Type B pancreatic cell (in vitro differentiated cells): Measurements from ENCODE around the gene DDX39B. TPM values are rescaled to one million over a fixed set of nuclear protein-coding genes. Genes with fewer than 3 reads are reported as not detected.
A peak's percentile ranks its signal among the peaks of the same experiment; 100 is the strongest.

Experiments
- DNase-seq: peaks from one replicate; pipeline ENCODE4 v3.0.0; 2021; ENCODE audit warnings: mixed read lengths; ENCODE audit not compliant: unreplicated experiment; ENCODE audit errors: extremely low spot score
- H3K27ac Mint-ChIP-seq: 2 replicates; pipeline ENCODE4 v1.8.0; 2021; ENCODE audit warnings: mild to moderate bottlenecking, mixed read lengths
- H3K27me3 Mint-ChIP-seq: 2 replicates; pipeline ENCODE4 v1.8.0; 2021; ENCODE audit warnings: mixed read lengths
- H3K36me3 Mint-ChIP-seq: 2 replicates; pipeline ENCODE4 v1.8.0; 2021; ENCODE audit warnings: mixed read lengths
- H3K4me1 Mint-ChIP-seq: one replicate; pipeline ENCODE4 v1.8.0; 2021; ENCODE audit warnings: mixed read lengths; ENCODE audit not compliant: unreplicated experiment
- H3K4me3 Mint-ChIP-seq: 2 replicates; pipeline ENCODE4 v1.8.0; 2021; ENCODE audit warnings: mild to moderate bottlenecking, mixed read lengths
- H3K9me3 Mint-ChIP-seq: 2 replicates; pipeline ENCODE4 v1.8.0; 2021; ENCODE audit warnings: mixed read lengths
- total RNA-seq: library from RNA; stranded (reverse); gene quantifications from 2 replicates; pipeline ENCODE4 v1.2.1, GENCODE V29; 2021; ENCODE audit warnings: low replicate concordance
- TF ChIP-seq, protein P1 (sequence below): fragments of 200-600 bp; sonication (generic); conservative IDR thresholded peaks from 2 replicates; pipeline ENCODE4 v1.5.0; 2021; ENCODE audit warnings: antibody characterized with exemption, mild to moderate bottlenecking

Gene DDX39B
- total RNA-seq, 1 donor from 2014 or later, result 636 TPM

DNA sequence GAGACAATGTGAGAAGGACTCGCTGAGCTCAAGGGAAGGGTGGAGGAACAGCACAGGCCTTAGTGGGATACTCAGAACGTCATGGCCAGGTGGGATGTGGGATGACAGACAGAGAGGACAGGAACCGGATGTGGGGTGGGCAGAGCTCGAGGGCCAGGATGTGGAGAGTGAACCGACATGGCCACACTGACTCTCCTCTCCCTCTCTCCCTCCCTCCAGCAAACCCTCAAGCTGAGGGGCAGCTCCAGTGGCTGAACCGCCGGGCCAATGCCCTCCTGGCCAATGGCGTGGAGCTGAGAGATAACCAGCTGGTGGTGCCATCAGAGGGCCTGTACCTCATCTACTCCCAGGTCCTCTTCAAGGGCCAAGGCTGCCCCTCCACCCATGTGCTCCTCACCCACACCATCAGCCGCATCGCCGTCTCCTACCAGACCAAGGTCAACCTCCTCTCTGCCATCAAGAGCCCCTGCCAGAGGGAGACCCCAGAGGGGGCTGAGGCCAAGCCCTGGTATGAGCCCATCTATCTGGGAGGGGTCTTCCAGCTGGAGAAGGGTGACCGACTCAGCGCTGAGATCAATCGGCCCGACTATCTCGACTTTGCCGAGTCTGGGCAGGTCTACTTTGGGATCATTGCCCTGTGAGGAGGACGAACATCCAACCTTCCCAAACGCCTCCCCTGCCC, 35.2 kb upstream of the DDX39B start:
- TF ChIP-seq, protein P1, sequence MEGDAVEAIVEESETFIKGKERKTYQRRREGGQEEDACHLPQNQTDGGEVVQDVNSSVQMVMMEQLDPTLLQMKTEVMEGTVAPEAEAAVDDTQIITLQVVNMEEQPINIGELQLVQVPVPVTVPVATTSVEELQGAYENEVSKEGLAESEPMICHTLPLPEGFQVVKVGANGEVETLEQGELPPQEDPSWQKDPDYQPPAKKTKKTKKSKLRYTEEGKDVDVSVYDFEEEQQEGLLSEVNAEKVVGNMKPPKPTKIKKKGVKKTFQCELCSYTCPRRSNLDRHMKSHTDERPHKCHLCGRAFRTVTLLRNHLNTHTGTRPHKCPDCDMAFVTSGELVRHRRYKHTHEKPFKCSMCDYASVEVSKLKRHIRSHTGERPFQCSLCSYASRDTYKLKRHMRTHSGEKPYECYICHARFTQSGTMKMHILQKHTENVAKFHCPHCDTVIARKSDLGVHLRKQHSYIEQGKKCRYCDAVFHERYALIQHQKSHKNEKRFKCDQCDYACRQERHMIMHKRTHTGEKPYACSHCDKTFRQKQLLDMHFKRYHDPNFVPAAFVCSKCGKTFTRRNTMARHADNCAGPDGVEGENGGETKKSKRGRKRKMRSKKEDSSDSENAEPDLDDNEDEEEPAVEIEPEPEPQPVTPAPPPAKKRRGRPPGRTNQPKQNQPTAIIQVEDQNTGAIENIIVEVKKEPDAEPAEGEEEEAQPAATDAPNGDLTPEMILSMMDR, result no peak
- Mint-ChIP-seq H3K36me3 (no peaks in the 10 kb centered on the region), H3K27ac (no peak overlapping the region), H3K9me3 (no peaks in the 10 kb centered on the region), H3K4me1 (peaks cover 9% of the 10 kb centered on the region), H3K27me3 (peaks cover 32% of the 10 kb centered on the region), H3K4me3 (no peak overlapping the region)
- no peak for DNase-seq

DNA sequence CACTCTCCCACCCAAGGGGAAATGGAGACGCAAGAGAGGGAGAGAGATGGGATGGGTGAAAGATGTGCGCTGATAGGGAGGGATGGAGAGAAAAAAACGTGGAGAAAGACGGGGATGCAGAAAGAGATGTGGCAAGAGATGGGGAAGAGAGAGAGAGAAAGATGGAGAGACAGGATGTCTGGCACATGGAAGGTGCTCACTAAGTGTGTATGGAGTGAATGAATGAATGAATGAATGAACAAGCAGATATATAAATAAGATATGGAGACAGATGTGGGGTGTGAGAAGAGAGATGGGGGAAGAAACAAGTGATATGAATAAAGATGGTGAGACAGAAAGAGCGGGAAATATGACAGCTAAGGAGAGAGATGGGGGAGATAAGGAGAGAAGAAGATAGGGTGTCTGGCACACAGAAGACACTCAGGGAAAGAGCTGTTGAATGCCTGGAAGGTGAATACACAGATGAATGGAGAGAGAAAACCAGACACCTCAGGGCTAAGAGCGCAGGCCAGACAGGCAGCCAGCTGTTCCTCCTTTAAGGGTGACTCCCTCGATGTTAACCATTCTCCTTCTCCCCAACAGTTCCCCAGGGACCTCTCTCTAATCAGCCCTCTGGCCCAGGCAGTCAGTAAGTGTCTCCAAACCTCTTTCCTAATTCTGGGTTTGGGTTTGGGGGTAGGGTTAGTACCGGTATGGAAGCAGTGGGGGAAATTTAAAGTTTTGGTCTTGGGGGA, 34.3 kb upstream of the DDX39B start:
- TF ChIP-seq, protein P1, result no peak

DNA sequence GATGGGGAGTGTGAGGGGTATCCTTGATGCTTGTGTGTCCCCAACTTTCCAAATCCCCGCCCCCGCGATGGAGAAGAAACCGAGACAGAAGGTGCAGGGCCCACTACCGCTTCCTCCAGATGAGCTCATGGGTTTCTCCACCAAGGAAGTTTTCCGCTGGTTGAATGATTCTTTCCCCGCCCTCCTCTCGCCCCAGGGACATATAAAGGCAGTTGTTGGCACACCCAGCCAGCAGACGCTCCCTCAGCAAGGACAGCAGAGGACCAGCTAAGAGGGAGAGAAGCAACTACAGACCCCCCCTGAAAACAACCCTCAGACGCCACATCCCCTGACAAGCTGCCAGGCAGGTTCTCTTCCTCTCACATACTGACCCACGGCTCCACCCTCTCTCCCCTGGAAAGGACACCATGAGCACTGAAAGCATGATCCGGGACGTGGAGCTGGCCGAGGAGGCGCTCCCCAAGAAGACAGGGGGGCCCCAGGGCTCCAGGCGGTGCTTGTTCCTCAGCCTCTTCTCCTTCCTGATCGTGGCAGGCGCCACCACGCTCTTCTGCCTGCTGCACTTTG, 33.6 kb upstream of the DDX39B start, which contains the start of gene TNF:
TSS of gene TNF (plus strand) at position 231 of the 567 bp plus-strand sequence. CDS start at position 408, 177 bp downstream.
- Mint-ChIP-seq H3K4me1 (peaks cover 1% of the 10 kb centered on the region), H3K9me3 (no peaks in the 10 kb centered on the region), H3K36me3 (no peaks in the 10 kb centered on the region), H3K27ac (no peak within 1 kb of the TSS), H3K27me3 (peaks cover 26% of the 10 kb centered on the region), H3K4me3 (peak within 1 kb of the TSS; percentile 4)
- no peak for DNase-seq
- TF ChIP-seq, protein P1, result no peak

More for the DNA sequence above, 34.3 kb upstream of the DDX39B start:
- Mint-ChIP-seq H3K27ac (no peak overlapping the region), H3K4me3 (peak overlapping the region; percentile 4), H3K4me1 (peaks cover 6% of the 10 kb centered on the region), H3K27me3 (peaks cover 29% of the 10 kb centered on the region), H3K36me3 (no peaks in the 10 kb centered on the region), H3K9me3 (no peaks in the 10 kb centered on the region)
- DNase-seq, result no peak

DNA sequence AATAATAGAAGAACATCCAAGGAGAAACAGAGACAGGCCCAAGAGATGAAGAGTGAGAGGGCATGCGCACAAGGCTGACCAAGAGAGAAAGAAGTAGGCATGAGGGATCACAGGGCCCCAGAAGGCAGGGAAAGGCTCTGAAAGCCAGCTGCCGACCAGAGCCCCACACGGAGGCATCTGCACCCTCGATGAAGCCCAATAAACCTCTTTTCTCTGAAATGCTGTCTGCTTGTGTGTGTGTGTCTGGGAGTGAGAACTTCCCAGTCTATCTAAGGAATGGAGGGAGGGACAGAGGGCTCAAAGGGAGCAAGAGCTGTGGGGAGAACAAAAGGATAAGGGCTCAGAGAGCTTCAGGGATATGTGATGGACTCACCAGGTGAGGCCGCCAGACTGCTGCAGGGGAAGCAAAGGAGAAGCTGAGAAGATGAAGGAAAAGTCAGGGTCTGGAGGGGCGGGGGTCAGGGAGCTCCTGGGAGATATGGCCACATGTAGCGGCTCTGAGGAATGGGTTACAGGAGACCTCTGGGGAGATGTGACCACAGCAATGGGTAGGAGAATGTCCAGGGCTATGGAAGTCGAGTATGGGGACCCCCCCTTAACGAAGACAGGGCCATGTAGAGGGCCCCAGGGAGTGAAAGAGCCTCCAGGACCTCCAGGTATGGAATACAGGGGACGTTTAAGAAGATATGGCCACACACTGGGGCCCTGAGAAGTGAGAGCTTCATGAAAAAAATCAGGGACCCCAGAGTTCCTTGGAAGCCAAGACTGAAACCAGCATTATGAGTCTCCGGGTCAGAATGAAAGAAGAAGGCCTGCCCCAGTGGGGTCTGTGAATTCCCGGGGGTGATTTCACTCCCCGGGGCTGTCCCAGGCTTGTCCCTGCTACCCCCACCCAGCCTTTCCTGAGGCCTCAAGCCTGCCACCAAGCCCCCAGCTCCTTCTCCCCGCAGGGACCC, 32.6 kb upstream of the DDX39B start:
- H3K36me3 Mint-ChIP-seq, result no peaks in the 10 kb centered on the region
- no peaks in the 10 kb centered on the region for H3K9me3 Mint-ChIP-seq
- DNase-seq, result no peak
- TF ChIP-seq, protein P1, result no peak
- H3K4me3 Mint-ChIP-seq, result no peak overlapping the region
- peaks cover 32% of the 10 kb centered on the region for H3K27me3 Mint-ChIP-seq
- H3K4me1 Mint-ChIP-seq, result no peaks in the 10 kb centered on the region
- no peak overlapping the region for H3K27ac Mint-ChIP-seq
